Dendritic cell treated with granulocyte-macrophage colony-stimulating factor and Interleukin-4, amounts not matched to agents 40 ng/mL and 50 ng/mL, for 4 days (primary cell): ENCODE data around the gene AZU1.

Experiments used
- H3K27ac Mint-ChIP-seq: one replicate; pipeline ENCODE4 v1.8.0; 2022; ENCODE audit warnings: mild to moderate bottlenecking, mixed read lengths
- H3K27me3 Mint-ChIP-seq: one replicate; pipeline ENCODE4 v1.8.0; 2022; ENCODE audit warnings: mild to moderate bottlenecking, mixed read lengths
- H3K36me3 Mint-ChIP-seq: one replicate; pipeline ENCODE4 v1.8.0; 2022; ENCODE audit warnings: low read depth, mixed read lengths
- H3K4me1 Mint-ChIP-seq: one replicate; pipeline ENCODE4 v1.8.0; 2022; ENCODE audit warnings: low read depth, mixed read lengths
- H3K4me3 Mint-ChIP-seq: one replicate; pipeline ENCODE4 v1.8.0; 2022; ENCODE audit warnings: mild to moderate bottlenecking, moderate library complexity, mixed read lengths
- H3K9me3 Mint-ChIP-seq: one replicate; pipeline ENCODE4 v1.8.0; 2022; ENCODE audit warnings: mixed read lengths
- intact Hi-C: fragments of 100-400 bp; cut with micrococcal nuclease; formaldehyde crosslinking; loops from one replicate; pipeline ENCODE4 v1.15.0; 2022

Gene AZU1, protein sequence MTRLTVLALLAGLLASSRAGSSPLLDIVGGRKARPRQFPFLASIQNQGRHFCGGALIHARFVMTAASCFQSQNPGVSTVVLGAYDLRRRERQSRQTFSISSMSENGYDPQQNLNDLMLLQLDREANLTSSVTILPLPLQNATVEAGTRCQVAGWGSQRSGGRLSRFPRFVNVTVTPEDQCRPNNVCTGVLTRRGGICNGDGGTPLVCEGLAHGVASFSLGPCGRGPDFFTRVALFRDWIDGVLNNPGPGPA

GRCh38 chr19:827710-828321, at the start of gene AZU1:
TSS of gene AZU1 (plus strand) at chr19:827837. CDS start at chr19:827847, 10 bp downstream.
- Mint-ChIP-seq H3K9me3 (no peaks in the 10 kb centered on the region), H3K4me1 (peaks cover 47% of the 10 kb centered on the region), H3K27ac (peak within 1 kb of the TSS; percentile 74), H3K27me3 (peaks cover 34% of the 10 kb centered on the region), H3K4me3 (peak within 1 kb of the TSS; percentile 55), H3K36me3 (no peaks in the 10 kb centered on the region)
- intact Hi-C loops = no loop called here

GRCh38 chr19:778910-779653, 48.6 kb upstream of the AZU1 start:
- peaks cover 47% of the 10 kb centered on the region for H3K27me3 Mint-ChIP-seq
- no peak overlapping the region for H3K4me3 Mint-ChIP-seq
- H3K27ac Mint-ChIP-seq = no peak overlapping the region
- H3K36me3 Mint-ChIP-seq = no peaks in the 10 kb centered on the region
- no peaks in the 10 kb centered on the region for H3K9me3 Mint-ChIP-seq
- no peaks in the 10 kb centered on the region for H3K4me1 Mint-ChIP-seq
- intact Hi-C loops = no loop called here

- Mint-ChIP-seq H3K9me3 (no peaks in the 10 kb centered on the region), H3K27ac (no peak overlapping the region), H3K27me3 (peaks cover 51% of the 10 kb centered on the region), H3K36me3 (no peaks in the 10 kb centered on the region), H3K4me3 (no peak overlapping the region), H3K4me1 (no peaks in the 10 kb centered on the region)
- intact Hi-C loops = no loop called here
Observed at GRCh38 chr19:780935-781334, 46.7 kb upstream of the AZU1 start.

GRCh38 chr19:781800-782184, 45.8 kb upstream of the AZU1 start:
- no peaks in the 10 kb centered on the region for H3K36me3 Mint-ChIP-seq
- H3K27ac Mint-ChIP-seq = no peak overlapping the region
- no peak overlapping the region for H3K4me3 Mint-ChIP-seq
- no peaks in the 10 kb centered on the region for H3K9me3 Mint-ChIP-seq
- intact Hi-C loops = no loop called here
- H3K27me3 Mint-ChIP-seq = peaks cover 46% of the 10 kb centered on the region
- H3K4me1 Mint-ChIP-seq = no peaks in the 10 kb centered on the region

DNA sequence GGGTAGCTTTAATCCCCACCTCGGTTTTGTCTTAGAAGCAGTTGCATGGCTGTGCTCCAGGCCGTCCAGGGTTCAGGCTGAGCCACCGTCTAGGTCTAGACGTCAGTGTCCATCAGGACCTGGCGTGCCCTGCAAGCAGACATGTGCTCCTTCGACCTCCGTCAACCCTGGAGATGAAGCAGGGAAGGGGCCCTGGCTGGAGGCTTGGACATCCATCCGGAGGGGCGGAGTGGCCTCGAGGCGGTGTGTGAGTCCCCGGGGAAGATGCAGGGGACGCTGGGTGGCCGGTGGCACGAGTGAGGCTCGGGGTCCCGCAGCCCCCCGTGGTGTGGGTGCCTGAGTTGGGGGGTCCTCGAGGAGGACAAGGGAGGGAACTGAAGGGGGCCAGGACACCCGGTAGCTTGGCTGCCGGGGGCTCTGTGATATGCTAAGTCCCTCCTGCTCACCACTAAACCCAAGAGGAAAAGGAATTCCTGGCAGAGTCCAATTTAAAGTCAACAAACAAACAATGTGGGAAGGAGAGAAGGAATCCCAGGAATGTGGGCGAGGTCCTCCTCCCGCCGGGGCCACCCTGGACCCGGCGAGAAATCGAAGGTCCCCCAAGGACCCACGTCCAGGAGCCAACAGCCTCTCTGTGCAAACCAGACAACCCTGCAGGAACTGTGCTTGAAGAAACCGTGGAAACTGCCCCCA, 45.3 kb upstream of the AZU1 start:
- Mint-ChIP-seq H3K4me1 (no peaks in the 10 kb centered on the region), H3K4me3 (no peak overlapping the region), H3K36me3 (no peaks in the 10 kb centered on the region), H3K9me3 (no peaks in the 10 kb centered on the region), H3K27ac (no peak overlapping the region), H3K27me3 (peaks cover 46% of the 10 kb centered on the region)
- intact Hi-C loops = no loop called here

DNA sequence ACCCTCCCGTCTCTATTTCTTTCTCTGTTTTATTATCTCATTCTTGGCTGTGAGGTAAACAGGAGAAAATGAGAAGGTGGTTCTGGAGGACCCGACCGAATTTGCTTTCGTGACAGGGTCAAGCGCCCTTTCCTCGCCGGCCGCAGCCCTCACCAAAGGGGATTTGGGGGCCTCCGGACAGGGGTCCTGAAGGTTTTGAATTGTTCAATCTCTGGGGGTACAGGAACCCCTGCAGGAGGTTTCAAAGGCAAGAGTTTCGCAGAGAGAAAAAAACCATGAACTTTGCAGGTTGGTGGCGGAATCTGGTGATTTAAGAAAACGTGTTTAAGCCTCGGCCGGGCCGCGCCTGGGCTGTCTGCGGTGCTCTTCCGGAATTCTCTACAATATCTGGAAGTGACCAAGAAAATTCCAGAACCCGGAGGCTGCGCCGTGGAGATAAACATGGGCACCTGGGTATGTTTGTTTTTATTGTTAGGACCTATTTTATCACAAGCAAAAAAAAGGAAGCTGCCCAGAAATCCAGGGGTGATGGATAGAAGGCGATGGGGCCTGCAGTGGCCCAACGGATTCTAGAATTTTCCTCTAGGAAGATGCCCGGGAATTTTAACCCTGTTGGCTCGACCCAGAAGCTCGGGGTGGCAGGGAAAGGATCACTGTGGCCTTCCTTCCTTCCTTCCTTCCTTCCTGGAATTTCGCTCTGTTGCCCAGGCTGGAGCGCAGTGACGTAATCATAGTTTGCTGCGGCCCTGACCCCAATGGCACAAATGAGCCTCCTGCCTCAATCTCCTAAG, 44.6 kb upstream of the AZU1 start:
- H3K9me3 Mint-ChIP-seq = no peaks in the 10 kb centered on the region
- intact Hi-C loops = no loop called here
- no peaks in the 10 kb centered on the region for H3K36me3 Mint-ChIP-seq
- no peaks in the 10 kb centered on the region for H3K4me1 Mint-ChIP-seq
- peaks cover 44% of the 10 kb centered on the region for H3K27me3 Mint-ChIP-seq
- no peak overlapping the region for H3K27ac Mint-ChIP-seq
- H3K4me3 Mint-ChIP-seq = no peak overlapping the region

DNA sequence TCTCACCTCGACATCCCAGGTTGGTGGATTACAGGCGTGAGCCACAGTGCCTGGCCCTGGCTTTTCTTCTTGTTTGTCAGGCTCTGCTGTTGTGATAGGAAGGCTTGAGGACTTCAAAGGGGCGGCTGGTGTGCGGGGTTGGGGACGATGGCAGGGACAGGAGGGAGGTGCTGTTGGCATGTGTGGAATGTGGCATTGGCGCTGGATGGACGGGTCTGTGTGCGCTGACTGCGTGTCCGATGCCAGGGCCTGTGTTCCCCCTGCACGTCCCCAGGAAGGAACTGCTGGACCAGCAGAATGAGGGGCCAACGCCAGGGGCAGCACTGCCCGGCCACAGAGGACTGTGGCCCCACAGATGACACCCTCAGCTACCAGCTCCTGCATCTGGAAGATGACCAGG, 43.1 kb upstream of the AZU1 start:
- Mint-ChIP-seq H3K27ac (no peak overlapping the region), H3K36me3 (no peaks in the 10 kb centered on the region), H3K27me3 (peaks cover 43% of the 10 kb centered on the region), H3K9me3 (no peaks in the 10 kb centered on the region), H3K4me1 (peaks cover 9% of the 10 kb centered on the region), H3K4me3 (no peak overlapping the region)
- intact Hi-C loops = no loop called here

- H3K9me3 Mint-ChIP-seq = no peaks in the 10 kb centered on the region
- H3K4me3 Mint-ChIP-seq = no peak overlapping the region
- H3K27me3 Mint-ChIP-seq = peaks cover 23% of the 10 kb centered on the region
- H3K27ac Mint-ChIP-seq = no peak overlapping the region
- intact Hi-C loops = no loop called here
- no peaks in the 10 kb centered on the region for H3K36me3 Mint-ChIP-seq
- peaks cover 14% of the 10 kb centered on the region for H3K4me1 Mint-ChIP-seq
Observed at GRCh38 chr19:787536-787935, 40.1 kb upstream of the AZU1 start.

DNA sequence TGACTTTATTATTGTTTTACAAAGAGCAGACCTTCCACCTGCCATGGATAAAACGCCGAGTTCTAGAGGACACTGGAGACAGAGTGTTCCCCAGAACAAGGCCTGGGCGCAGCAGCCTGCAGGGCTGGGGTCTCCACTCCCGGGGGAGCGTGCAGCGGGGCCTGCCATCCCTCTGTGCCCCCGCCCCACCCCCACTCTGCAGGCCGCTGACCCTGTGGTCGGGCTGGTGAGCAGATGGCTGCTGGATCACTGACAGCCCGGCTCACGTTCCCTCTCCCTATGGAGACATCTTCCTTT, 39.0 kb upstream of the AZU1 start:
- intact Hi-C loops = no loop called here
- H3K4me3 Mint-ChIP-seq = no peak overlapping the region

GRCh38 chr19:788983-789700, 38.5 kb upstream of the AZU1 start:
- intact Hi-C loops = no loop called here
- Mint-ChIP-seq H3K27ac (peak overlapping the region; percentile 80), H3K9me3 (no peaks in the 10 kb centered on the region), H3K27me3 (peaks cover 14% of the 10 kb centered on the region), H3K4me3 (peak overlapping the region; percentile 44), H3K36me3 (no peaks in the 10 kb centered on the region), H3K4me1 (peaks cover 14% of the 10 kb centered on the region)

More for the DNA sequence above, 39.0 kb upstream of the AZU1 start:
- peak overlapping the region; percentile 80 for H3K27ac Mint-ChIP-seq
- H3K36me3 Mint-ChIP-seq = no peaks in the 10 kb centered on the region
- H3K27me3 Mint-ChIP-seq = peaks cover 14% of the 10 kb centered on the region
- H3K4me1 Mint-ChIP-seq = peaks cover 14% of the 10 kb centered on the region
- no peaks in the 10 kb centered on the region for H3K9me3 Mint-ChIP-seq

GRCh38 chr19:789701-790060, 38.0 kb upstream of the AZU1 start:
- H3K4me1 Mint-ChIP-seq = peaks cover 14% of the 10 kb centered on the region
- H3K4me3 Mint-ChIP-seq = peak overlapping the region; percentile 44
- peaks cover 11% of the 10 kb centered on the region for H3K27me3 Mint-ChIP-seq
- H3K36me3 Mint-ChIP-seq = no peaks in the 10 kb centered on the region
- H3K9me3 Mint-ChIP-seq = no peaks in the 10 kb centered on the region
- intact Hi-C loops = no loop called here
- peak overlapping the region; percentile 80 for H3K27ac Mint-ChIP-seq

DNA sequence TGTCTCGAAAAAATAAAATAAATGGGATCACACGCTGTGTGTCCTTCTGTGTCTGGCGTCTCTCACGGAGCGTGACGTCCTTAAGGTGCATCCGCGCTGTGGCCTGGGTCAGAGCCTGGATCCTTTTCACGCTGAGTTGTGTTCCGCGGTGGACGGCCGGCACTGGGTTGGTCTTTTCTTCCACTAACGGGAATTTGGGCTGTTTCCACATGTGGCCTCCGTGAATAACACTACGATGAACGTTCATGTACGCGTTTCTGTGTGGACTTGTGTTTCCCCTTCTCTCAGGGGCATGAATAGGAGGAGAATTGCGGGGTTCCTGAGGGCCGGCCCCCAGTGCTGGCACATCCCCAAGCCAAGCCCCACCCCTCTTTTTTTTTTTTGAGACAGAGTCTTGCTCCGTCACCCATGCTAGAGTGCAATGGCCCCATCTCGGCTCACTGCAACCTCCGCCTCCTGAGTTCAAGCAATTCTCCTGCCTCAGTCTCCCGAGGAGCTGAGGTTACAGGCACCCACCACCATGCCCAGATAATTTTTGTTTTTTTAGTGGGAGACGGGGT, 36.5 kb upstream of the AZU1 start:
- Mint-ChIP-seq H3K4me3 (no peak overlapping the region), H3K36me3 (no peaks in the 10 kb centered on the region), H3K27ac (no peak overlapping the region), H3K4me1 (peaks cover 14% of the 10 kb centered on the region), H3K9me3 (no peaks in the 10 kb centered on the region), H3K27me3 (peaks cover 10% of the 10 kb centered on the region)
- intact Hi-C loops = no loop called here
